ENCODE measurements around the gene GATA2.

Gene GATA2

DNA sequence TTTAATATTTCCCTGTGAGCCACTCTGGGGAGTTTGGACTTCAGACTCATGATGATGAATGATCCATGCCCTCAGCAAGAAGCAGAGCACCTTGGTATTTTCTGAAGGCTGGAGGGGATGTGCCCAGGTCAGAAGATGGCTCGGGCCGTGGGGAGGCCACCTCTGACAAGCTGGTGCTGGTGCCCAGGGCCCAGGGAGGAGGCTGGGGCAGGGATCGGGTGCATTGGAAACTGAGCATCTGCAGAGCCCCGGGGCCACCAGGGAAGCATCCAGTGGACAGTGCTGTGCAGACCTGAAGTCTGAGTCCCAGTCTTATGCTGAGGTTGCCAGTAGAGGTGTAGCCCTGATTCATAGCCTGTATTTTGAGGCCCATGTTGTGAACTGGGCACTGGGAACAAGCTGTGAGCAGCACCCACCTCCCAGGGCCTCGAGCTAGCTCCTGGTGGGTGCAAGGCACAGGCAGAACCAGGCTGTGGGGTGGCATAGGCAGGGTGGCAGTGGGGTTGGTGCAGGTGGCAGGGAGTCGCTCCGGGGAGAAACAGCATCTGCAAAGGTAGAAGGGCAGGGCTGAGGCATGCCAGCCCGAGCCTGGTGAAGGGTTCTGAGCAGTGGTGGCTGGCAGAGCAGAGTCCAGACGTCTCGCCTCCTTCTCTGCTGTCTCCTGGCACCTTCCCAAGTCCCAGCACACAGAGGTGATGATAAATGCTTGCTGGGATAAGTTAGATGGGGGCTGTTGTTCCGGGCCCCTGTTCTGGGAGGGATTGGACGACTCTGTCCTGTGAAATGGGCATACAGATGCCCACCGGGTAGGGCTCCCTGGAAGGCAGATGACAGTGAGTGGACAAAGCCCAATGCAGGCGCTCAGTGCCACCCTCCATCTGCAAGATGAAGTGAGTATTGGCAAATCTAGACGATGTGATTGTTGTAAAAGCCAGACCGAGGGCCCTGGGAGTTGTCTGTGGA is 36.9 kb downstream of the GATA2 start:
- TF ChIP-seq GATA3 (IDR thresholded peaks at IDR 0.05; ENCODE audit: low read depth, low read length): no peak
- no peak; the same call in 1 of the 2 replicates for TF ChIP-seq GATA2 (IDR thresholded peaks at IDR 0.05; ENCODE audit: low read depth, low read length)

DNA sequence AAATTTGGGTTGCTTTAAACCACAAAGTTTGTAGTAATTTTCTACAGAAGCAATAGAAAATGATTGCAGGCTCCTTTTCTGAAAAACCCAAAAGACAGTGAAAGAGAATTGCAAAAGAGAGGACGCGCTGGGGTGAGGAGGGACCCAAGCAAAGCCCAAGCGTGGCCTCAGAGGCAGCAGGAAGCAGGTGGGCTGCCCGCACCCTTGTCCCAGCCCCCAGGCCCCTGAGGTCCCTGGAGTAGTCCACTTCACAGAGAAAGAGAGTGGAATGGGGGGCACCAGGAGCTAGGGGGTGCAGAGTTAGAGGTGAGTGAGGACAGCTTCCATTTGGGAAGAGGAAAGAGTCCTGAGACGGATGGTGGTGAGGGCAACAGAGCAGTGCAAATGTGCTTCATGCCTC is 37.9 kb downstream of the GATA2 start:
- TF ChIP-seq GATA3 (IDR thresholded peaks at IDR 0.05; ENCODE audit: low read depth, low read length) (no peak), GATA2 (IDR thresholded peaks at IDR 0.05; ENCODE audit: low read depth, low read length) (no peak)

DNA sequence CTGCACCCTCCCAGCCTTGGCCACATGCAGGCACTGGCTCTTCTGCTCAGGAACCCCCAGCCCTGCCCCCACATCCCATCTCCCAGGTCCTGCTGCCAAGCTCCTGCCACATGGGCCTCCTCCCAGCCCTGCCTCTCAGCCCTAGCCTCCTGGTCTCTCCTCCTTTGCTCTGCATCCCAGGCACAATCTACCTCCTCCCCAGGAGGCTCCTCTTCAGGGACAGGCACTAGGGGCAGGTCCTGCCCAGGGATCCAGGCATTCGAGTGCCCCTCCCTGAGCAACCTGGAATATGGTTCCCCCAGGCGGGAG is 38.7 kb downstream of the GATA2 start:
- no peak for TF ChIP-seq GATA2 (IDR thresholded peaks at IDR 0.05; ENCODE audit: low read depth, low read length)
- TF ChIP-seq GATA3 (IDR thresholded peaks at IDR 0.05; ENCODE audit: low read depth, low read length): no peak

DNA sequence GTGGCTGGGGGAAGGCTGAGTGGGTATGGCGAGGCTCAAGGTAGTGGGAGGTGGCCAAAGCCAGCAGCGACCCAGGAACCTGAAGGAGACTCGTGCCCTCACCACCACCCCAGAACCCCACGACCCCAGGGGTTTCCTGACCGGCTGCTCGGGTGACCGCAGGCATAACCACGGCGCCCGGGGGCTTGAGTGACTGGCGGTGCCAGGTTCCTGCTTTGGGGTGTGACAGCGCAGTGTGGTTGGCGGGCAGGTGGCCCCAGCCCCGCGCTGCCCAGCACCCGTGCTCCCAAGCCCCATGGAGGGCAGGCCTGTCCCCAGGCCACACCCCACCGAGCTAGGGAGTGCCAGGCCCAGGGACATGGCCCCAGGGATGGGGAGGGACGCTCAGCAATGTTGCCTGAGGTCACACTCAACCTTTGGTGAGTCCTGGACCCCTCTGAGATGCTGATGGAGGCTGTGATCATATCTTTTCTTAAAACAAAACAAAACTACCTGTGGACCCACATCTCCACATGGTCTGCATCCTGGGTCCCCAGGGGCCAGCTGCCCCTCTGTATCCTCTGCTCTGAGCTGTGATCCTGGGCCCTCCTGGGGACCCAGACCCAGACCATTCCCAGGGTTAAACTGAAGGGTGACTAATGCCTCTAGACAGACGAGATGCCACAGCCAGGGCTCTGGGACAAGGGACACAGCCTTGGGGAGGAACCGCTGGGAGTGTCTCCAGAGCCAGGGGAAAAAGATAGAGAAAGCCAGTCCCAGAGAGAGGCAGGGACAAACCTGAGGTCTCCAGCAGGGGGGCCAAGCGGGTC is 39.3 kb downstream of the GATA2 start:
- TF ChIP-seq GATA2 (IDR thresholded peaks at IDR 0.05; ENCODE audit: low read depth, low read length): no peak
- TF ChIP-seq GATA3 (IDR thresholded peaks at IDR 0.05; ENCODE audit: low read depth, low read length): no peak

DNA sequence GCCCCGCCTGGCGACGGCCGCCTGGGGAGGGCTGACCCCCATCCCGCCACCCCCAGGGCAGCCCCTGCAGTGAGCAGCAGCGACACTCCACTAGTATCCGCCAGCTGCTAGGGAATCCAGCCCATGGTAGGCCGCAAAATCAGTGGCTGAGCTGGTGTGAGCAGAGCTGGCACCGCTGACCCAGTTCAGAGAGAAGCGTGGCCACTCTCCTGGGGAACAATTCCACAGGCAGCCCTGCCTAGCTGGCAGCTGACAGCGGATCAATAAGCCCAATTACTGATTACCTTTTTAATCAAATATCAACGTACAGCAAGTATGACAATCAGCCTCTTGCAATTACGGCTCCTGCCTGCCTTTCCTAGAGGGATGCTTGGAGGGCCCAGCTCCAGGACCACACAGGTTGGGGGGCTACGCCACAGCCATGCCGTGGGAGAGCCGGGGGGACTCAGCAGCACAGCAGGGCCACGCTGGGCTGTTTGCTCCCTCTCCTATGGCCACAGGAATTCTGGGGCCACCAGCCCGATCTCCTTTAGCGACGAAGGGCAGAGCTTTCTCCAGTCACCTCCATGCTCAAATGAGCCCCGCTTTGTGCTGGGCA is 40.2 kb downstream of the GATA2 start:
- TF ChIP-seq GATA3 (IDR thresholded peaks at IDR 0.05; ENCODE audit: low read depth, low read length): no peak
- TF ChIP-seq GATA2 (IDR thresholded peaks at IDR 0.05; ENCODE audit: low read depth, low read length): no peak

DNA sequence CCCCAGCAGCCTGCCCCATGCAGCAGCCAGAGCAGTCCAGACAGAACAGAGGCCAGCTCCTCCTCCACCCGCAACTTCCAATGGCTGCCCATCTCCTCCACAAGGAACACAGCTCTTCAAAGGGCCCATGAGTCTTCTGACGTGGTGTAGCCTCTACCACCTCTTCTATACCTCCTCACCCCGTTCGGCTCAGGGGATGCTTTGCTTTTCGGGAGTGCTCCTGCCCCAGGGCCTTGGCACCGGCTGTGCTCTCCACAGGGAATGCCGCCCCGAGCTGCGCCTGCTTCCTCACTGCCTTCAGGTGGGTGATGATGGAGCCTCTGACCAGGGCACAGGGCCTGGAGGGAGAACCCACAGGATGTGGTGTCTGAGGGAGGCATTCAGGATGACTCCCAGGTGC is 40.9 kb downstream of the GATA2 start:
- TF ChIP-seq GATA3 (IDR thresholded peaks at IDR 0.05; ENCODE audit: low read depth, low read length) (no peak), GATA2 (IDR thresholded peaks at IDR 0.05; ENCODE audit: low read depth, low read length) (no peak)

DNA sequence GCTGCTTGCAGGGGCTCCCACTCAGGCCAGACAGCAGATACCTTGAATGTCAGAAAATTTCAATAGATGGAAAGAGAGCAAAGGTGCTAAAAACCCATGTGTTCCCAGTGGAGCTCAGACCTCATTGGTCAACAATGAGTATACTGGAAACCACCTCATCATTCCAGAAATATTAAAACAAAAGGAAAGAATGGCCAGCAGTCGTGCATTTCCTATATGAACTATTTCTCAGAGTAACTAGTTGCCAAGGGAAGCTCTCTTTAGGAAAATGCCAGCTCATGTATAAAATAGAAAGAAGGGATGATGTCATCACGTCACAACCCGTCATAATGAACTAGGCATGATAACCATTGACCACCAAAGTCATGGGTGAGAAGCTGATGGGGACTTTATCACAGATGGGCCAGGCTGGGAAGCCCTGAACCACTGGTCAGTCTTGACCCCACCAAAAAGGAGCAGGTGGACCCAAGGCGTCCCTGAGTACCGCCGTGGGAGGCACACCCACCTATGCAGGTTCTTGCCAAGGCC is 43.8 kb downstream of the GATA2 start:
- TF ChIP-seq GATA3 (IDR thresholded peaks at IDR 0.05; ENCODE audit: low read depth, low read length): no peak
- TF ChIP-seq GATA2 (IDR thresholded peaks at IDR 0.05; ENCODE audit: low read depth, low read length): no peak

DNA sequence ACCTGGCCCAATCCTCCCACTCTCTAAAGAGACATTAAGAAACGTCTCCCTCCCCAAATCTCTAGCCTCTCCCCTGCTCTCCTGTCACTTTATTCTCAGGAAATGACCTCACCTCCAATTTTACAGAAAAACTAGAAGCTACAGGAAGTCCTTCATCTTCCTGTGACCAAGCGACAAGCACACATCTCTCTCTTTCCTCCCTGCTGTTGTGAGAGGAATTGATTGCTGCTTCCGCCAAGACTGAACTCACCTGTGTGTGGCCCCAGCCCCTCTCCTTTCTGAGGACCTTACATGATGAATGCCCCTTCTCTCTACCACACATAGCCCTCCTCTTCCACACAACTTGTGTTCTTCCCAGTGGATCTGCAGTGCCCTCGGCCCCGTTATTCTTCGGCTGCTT is 44.5 kb downstream of the GATA2 start:
- TF ChIP-seq GATA2 (IDR thresholded peaks at IDR 0.05; ENCODE audit: low read depth, low read length): no peak
- TF ChIP-seq GATA3 (IDR thresholded peaks at IDR 0.05; ENCODE audit: low read depth, low read length): no peak

DNA sequence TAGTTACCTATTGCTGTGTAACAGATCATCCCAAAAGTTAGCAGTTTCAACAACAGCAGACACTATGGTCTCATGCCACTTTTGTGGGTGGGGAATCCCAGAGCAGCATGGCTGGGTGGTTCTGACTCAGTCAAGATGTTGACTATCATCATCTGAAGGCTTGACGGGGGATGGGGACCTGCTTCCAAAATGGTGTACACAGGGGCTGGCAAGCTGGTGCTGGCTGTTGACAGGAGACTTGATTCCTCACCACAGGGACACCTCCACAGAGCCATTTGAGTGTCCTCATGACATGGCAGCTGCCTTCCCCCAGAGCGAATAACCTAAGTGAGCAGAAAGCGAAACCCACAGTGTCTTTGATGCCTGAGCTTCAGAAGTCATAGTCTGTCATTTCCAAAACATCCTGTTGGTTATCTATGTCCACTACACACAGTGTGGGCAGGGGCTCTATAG is 45.4 kb downstream of the GATA2 start:
- TF ChIP-seq GATA3 (IDR thresholded peaks at IDR 0.05; ENCODE audit: low read depth, low read length) (no peak), GATA2 (IDR thresholded peaks at IDR 0.05; ENCODE audit: low read depth, low read length) (no peak)

DNA sequence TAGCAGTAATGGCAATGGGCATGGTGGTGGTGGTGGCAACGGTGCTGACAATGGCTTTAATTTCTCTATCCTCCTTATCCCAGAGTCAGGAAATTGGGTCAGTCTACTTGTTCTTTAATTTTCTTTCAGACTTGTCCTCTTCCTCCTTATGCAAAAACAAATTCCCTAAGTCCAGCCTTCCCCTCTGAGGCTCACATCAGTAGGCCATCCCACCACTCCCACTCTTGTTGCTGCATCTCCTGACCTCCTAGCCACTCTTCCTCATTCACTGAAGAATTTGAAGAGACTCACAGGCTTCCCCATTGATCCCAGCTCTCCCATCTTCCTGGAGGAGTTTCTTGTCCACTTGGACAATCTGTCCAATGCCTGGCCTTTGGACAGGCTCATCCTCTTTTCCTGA is 46.2 kb downstream of the GATA2 start:
- no peak for TF ChIP-seq GATA2 (IDR thresholded peaks at IDR 0.05; ENCODE audit: low read depth, low read length)

DNA sequence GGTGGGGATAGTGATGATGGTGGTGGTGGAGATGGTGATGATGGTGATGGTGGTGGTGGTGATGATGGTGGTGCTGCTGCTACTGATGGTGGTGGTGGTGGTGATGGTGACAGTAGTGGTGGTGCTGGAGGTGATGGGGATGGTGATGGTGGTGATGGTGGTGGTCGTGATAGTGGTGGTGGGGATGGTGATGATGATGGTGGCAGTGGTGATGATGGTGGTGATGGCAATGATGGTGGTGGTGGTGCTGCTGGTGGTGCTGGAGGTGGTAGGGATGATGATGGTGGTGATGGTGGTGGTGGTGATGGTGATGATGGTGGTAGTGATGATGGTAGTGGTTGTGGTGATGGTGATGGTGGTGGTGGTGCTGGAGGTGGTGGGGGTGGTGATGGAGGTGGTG is 47.6 kb downstream of the GATA2 start:
- TF ChIP-seq GATA2 (IDR thresholded peaks at IDR 0.05; ENCODE audit: low read depth, low read length) (no peak), GATA3 (IDR thresholded peaks at IDR 0.05; ENCODE audit: low read depth, low read length) (no peak)

DNA sequence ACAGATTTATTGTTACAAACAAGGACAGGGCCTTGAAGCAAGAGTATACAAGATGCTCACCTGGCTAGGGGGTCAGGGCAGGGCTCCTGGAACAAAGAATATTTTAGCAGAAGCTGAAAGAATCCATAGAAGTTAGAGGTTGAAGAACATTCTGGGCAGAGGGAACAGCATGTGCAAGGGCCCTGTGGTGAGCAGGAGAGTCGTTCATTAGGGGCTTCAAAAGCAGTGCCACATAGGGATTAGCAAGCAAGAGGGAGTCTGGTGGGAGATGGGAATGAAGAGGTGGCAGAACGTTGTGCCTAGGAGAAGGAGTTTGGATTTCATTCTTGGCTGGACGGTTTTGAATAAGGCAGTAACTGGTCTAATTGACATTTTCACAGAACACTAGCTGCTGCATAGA is 49.2 kb downstream of the GATA2 start:
- no peak for TF ChIP-seq GATA2 (IDR thresholded peaks at IDR 0.05; ENCODE audit: low read depth, low read length)
- no peak for TF ChIP-seq GATA3 (IDR thresholded peaks at IDR 0.05; ENCODE audit: low read depth, low read length)

DNA sequence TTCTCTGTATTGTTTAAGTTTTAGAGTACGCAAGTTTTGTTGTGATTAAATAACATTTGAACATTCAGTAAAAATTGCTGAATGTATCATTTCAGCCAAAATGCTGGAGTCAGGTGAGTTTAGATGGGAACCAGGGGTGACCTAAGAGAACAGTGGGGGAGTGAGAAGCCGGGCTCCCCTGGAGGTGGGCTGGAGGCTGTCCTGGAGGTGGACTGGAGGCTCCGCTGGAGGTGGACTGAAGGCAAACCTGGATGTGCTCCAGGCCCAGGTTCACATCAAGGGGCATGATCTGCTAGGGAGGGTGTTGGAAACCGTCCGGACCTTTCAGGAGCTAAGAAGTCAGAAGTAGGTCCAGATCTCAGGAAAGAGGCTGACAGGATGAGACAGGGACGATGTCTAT is 50.1 kb downstream of the GATA2 start:
- TF ChIP-seq GATA2 (IDR thresholded peaks at IDR 0.05; ENCODE audit: low read depth, low read length): no peak
- TF ChIP-seq GATA3 (IDR thresholded peaks at IDR 0.05; ENCODE audit: low read depth, low read length): no peak

DNA sequence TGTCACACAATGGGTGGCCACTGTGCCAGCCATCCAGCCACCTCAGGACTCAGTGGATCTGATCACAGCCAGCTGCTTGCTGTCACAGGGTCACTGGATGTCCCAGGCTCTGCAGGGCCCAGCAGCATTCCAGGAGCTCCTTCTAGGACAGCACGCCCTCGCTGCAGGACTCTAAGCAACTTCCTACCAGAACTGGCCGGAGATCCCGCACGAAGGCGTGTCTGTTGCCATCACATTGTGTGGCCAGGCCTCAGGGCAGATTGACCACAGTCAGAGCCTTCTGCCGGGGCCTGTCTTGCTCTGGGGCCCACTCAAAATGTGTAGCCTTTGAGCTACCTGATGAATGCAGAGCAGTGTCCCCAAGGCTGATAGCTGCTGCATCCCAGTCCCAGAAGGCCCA is 50.9 kb downstream of the GATA2 start:
- no peak for TF ChIP-seq GATA2 (IDR thresholded peaks at IDR 0.05; ENCODE audit: low read depth, low read length)
- TF ChIP-seq GATA3 (IDR thresholded peaks at IDR 0.05; ENCODE audit: low read depth, low read length): no peak
